Measurements from ENCODE around the gene EFNB2.

DNA sequence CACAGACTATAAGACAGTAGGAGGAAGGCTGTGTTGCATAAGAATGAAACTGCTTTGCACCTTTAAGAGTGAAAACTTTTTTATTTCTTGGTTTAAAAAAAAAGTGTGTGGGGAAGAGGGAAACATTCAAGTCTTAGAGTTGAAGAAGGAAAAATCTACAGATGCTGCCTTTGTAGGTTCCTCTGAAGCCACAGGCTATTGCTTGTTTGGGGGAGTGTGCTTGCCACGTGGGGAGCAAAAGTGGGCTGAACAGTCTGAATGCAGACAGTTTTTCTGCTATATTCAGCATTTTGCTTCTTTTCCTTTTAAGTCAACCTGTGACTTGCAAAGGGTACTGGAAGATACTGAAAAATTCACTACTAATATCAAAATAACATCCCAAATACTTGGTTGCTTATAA is 36.9 kb downstream of the EFNB2 start:
- TF ChIP-seq POLR2A (IDR thresholded peaks at IDR 0.05; ENCODE audit: low read depth, low read length) (no peak), POLR2AphosphoS5 (IDR thresholded peaks at IDR 0.05; ENCODE audit: low read depth, low read length) (no peak), TAF1 (IDR thresholded peaks at IDR 0.05; ENCODE audit: low read depth, low read length) (no peak), PAX5 (IDR thresholded peaks at IDR 0.05; ENCODE audit: insufficient read depth, low read length, severe bottlenecking) (no peak), POU2F2 (IDR thresholded peaks at IDR 0.05; ENCODE audit: low read depth, low read length) (no peak)
